GM12872 (cell line): ENCODE results near the gene SYNC.

Experiments
- TF ChIP-seq, protein P1 (sequence below): IDR thresholded peaks from 3 replicates; pipeline ENCODE4 v1.5.1; 2011; ENCODE audit warnings: low read depth, mild to moderate bottlenecking, low read length, moderate library complexity; ENCODE audit not compliant: insufficient read depth

Gene SYNC

DNA sequence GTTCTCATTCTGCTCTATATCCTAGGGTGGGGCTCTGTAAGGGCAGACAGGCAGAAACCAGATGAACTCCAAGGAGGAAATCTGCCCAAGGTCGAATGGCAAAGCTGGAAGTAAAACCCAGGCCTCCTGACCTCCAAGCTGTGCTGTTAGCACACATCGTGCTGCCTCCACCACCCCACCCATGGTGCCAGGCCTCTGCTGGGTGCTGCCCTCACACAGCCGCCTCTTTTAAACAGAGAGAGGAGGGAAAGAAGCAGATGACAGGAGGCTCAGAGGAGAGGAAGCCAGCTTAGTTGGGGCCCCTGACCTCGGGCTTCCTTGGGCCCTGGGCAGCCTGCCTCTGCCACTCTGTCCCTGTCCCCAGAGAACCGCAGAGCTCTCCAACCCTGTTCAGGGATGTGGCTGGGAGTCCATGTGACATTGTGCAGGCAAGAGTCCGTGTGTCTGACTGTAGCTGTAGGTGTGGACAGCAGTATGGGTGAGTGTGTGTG, 1.1 kb downstream of the SYNC start:
- TF ChIP-seq, protein P1, sequence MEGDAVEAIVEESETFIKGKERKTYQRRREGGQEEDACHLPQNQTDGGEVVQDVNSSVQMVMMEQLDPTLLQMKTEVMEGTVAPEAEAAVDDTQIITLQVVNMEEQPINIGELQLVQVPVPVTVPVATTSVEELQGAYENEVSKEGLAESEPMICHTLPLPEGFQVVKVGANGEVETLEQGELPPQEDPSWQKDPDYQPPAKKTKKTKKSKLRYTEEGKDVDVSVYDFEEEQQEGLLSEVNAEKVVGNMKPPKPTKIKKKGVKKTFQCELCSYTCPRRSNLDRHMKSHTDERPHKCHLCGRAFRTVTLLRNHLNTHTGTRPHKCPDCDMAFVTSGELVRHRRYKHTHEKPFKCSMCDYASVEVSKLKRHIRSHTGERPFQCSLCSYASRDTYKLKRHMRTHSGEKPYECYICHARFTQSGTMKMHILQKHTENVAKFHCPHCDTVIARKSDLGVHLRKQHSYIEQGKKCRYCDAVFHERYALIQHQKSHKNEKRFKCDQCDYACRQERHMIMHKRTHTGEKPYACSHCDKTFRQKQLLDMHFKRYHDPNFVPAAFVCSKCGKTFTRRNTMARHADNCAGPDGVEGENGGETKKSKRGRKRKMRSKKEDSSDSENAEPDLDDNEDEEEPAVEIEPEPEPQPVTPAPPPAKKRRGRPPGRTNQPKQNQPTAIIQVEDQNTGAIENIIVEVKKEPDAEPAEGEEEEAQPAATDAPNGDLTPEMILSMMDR = no peak

DNA sequence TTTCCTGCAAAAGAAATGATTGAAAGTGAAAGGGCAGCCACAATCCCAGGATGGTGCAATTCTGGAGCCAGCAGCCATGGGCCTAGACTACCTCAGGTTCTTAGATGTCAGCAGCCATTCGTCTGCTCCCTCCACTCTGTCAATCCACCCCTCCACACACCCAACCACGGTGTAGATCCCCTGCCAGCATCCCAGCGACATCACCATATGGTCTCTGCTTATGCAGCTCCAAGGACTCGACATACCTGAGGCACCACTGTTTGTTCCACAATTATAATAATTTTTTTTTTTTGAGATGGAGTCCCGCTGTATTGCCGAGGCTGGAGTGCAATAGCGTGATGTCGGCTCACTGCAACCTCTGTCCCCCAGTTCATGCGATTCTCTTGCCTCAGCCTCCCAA, 6.5 kb downstream of the SYNC start:
- TF ChIP-seq, protein P1 = no peak

DNA sequence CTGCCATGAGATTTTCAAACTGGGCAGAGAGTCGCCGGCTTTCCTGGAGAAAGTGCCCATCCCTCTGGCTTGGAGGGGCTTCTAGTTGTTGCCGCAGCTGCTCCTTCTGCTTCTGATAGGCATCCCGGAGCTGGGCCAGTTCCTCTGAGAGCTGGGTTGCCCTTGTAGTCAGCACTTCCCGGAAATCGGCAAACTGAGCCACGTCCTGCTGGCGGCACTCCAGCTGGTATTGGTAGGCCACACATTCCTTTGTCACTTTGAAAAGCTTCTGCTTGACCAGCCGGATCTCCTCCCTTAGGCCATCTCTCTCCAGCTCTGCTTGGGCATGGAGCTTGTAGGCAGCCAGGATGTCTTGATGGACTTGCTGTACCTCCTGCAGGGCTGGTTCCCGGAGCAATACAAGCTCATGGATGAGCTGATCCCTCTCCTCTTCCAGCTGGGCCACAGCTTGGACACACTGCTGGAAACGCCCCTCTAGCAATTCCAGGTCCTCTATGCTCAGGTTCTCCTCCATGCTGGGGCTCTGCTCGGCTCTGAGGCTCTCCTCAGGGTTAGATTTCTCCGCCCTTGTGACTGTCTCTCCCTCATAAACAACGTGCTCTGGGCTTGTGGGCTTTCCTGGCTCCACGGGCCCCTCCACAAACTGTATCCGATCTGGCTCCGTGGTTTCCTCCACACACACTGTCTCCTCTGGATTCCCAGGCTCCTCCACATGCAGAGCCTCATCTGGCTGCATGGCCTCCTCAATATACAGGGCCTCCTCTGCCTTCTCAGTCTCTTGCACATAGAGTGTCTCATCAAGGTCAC, 7.3 kb downstream of the SYNC start:
- TF ChIP-seq, protein P1 = no peak

DNA sequence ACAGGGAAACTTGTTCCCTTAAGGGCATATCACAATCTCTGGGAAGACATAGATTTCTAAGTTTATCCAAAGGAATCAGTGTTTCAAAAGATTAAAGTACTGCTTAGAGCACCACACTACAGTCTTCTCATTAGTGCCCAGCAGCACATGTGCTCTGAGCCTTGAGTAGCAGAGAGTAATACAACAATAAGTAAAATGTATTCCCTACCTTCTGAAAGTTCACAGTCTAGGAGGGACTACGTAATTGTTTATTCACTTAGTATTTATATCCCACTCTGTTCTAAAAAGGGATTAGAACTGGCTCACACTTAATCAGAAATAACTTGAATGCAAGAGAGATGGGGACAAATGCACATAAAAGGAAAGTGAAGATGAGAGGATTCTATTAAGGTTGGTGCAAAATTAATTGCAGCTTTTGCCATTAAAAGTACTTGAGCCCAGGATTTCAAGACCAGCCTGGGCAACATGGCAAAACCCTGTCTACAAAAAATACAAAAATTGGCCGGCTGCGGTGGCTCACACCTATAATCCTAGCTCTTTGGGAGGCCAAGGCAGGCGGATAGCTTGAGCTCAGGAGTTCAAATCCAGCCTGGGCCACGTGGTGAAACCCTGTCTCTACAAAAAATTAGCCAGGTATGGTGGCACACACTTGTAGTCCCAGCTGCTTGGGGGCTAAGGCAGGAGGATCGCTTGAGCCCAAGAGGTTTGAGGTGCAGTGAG, 9.0 kb downstream of the SYNC start:
- TF ChIP-seq, protein P1 = no peak

DNA sequence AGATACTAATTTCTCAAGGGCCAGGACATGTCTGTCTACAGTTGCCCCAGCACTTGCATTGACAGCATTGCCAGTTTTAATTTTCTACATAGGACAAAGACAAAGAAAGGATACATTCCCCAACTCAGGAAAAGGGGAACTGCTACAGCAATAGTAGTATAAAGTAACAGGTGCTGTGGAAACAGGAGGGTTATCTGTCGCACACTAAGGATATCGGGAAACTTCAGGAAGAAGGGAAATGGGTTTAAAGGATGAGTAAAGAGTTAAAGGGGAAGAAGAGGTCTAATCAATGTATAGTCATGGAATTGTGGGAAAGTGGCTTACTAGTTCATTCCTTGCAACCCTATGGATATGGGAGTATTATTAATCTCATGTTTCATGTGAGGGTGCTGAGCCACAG, 16.2 kb downstream of the SYNC start:
- TF ChIP-seq, protein P1 = no peak

DNA sequence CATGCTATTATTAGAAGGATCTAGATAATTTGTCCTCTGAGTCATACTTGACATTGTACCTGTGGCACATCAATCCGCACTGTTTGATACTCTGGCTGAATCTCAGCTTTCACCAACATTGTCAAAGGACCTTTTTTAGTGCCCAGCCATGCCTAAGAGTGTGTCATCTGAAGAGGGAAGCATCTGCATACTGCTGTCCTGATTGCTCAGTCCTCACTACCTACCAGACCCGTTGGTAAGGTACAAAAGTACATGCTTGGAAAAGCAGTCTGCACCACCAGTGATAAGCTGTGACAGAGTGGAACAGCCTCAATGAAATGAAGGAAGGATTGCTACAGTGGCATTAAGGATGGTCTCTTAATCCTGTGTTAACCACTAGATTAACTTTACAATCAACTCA, 17.1 kb downstream of the SYNC start:
- TF ChIP-seq, protein P1 = no peak

DNA sequence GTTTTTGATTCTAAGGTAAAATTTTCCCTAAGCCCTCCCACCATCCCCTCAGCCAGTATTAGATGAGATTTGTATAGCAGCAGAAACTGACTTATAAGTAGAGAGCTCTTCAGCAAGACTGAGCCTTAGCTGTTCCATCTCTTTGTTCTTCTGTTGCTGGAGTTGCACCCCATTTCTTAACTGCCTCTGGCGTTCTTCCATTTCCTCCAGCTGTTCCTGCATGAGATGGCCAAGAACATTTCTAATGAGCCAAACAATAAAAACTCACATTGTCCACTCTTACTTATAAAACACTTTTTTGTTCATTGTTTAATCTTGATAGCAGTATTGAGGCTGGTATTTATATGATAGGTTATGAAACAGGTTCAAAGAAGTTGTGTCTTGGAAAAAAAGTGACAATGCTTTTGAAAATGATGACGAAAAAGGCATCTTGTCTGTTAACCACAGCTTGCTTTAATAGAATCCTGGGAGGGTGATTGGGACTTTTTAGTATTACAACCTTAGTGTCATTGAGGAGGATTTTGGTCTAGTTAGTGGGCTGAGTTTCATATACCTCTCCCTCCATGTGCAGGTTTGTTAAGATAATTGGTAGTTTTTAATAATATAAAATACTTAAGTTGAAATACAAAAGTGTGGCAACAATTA, 18.3 kb downstream of the SYNC start:
- TF ChIP-seq, protein P1 = no peak
